ENCODE data around the gene STPG4.

Gene STPG4

GRCh38 chr2:47049502-47049901 is 105.6 kb downstream of the STPG4 start:
- no peak for DNase-seq

- DNase-seq, result no peak
These were observed 106.2 kb downstream of the STPG4 start for GRCh38 chr2:47048801-47049480.

GRCh38 chr2:47046271-47046670 is 108.8 kb downstream of the STPG4 start:
- DNase-seq, result no peak

GRCh38 chr2:47043891-47044239 is 111.2 kb downstream of the STPG4 start:
- DNase-seq, result no peak

- no peak for DNase-seq
These were observed 111.8 kb downstream of the STPG4 start for GRCh38 chr2:47043142-47043890.

GRCh38 chr2:47041891-47042684 is 113.0 kb downstream of the STPG4 start:
- no peak for DNase-seq

- no peak for DNase-seq
These were observed 114.0 kb downstream of the STPG4 start for GRCh38 chr2:47041063-47041462.

DNA sequence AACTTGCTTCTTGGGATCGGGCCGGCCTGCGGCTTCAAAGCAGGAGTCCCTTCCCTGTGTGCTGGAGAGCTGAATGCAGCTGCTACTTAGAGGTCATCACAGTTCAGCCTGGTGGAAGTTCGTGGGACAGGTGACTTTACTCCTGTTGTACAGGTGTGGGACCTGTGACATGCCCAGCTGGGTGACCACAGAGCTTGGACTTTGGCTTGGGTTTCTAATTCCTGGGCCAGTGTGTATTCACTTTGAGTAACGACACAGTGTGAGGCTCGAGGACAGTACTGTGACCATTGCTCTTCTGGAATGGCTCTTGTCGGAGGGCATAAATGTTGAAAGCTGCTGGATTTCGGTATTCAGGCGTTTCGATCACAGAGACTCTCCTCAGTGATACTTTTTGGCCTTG is 114.5 kb downstream of the STPG4 start:
- no peak for DNase-seq

DNA sequence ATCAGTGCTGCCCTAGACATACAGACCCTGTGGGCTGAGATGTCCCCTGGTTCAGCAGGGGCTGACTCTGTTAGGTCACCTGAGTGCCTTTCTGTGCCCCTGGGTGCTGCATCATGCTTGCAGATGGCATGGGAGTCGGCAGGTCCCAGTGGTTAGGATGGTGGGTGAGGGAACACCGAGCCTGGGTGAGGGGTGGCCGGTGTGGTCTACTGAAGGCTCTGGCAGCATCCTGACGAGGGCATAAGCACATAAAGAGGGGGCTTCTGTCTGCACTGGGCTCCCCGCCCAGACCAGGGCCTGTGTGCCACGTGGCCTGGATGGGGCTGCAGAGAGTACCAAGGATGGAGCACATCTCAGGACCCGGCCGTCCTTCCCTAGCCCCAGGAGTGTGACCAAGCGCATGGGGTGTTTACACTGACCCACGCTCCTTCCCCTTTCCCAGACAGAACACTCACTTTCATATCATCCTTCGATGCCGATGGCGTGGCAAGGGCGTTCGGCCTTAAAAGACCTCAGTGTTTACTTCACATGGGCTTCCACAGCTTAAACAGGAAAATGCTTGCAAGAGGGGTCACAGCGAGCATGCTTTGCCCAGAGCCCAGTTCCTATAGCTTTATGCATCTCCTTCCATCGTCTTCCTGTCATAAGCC is 115.1 kb downstream of the STPG4 start:
- DNase-seq, result no peak

GRCh38 chr2:47039489-47039870 is 115.6 kb downstream of the STPG4 start:
- no peak for DNase-seq

DNA sequence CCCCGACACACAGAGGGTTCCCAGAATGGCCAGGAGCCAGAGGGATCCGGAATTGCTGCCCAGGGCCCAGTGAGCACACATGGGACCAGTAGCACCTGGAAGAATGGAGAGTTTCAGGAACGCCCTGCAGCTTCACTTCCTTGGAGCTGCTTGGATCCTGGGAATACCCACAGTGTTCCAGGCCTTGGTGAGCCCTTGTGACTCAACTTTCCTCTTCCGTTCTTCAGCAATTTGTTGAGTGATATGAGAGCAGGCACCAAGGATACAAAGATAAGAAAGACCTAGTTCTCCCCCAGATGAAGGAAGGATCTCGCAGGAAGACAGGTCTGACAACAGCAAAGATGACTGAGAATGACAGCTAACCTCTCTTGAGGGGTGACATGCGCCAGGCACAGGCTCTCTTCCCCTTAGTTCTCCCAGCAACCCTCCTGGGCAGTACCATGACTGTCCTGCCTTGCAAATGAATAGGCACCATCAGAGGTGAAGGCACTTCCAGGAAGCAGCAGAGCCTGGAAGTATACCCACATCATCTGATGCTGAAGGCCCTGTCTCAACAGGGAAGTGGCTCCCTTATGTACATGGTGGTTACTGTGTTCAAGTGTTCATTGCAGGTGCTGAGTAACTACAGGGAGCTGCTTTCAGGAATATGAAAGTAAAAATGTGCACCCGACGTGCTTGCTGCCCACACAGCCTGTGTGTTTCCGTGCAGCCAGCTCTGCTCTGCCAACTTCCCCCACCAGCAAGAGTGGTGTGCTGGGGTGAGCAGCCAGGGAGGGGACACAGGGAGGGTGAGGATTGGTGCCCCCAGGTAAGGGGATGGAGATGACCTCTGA is 116.2 kb downstream of the STPG4 start:
- DNase-seq, result no peak

- DNase-seq, result no peak
These were observed 117.4 kb downstream of the STPG4 start for GRCh38 chr2:47037678-47038077.

Measured in activated CD8-positive, alpha-beta memory T cell treated with anti-CD3 and anti-CD28 coated beads, Interleukin-2, amount 50 U/mL, for 4 hours (primary cell).